Adrenal gland (tissue), 12 donors: ENCODE measurements around the gene RTTN. TPM values are rescaled to one million over a fixed set of nuclear protein-coding genes. Genes with fewer than 3 reads are reported as not detected.

Experiments
- DNase-seq, 7 donors: peaks; one replicate each; pipeline ENCODE4 v3.0.0-alpha.2; 2019 to 2020
- H3K27ac ChIP-seq, 5 donors: fragments of 200-600 bp; sonication (generic) in 4 of 5; 1 replicate in 3 of 5; 2 replicates in 2 of 5; pipeline versions ENCODE4 v1.5.1 to v1.8.0; 2016 to 2020; ENCODE audit warnings: mild to moderate bottlenecking in 1 of 5
- H3K27me3 ChIP-seq: fragments of 200-600 bp; 2 replicates; pipeline ENCODE4 v1.8.0; 2021
- H3K36me3 ChIP-seq, 2 donors: fragments of 200-600 bp; replicated peaks in 1 of 2; 1 replicate in 1 of 2; 2 replicates in 1 of 2; pipeline versions ENCODE4 v1.5.1 to v1.8.0; 2018 to 2022
- H3K4me1 ChIP-seq, 2 donors: fragments of 200-600 bp; replicated peaks in 1 of 2; 1 replicate in 1 of 2; 2 replicates in 1 of 2; pipeline versions ENCODE4 v1.5.1 to v1.8.0; 2018 to 2021
- H3K4me3 ChIP-seq, 4 donors: fragments of 200-600 bp; sonication (generic) in 3 of 4; one replicate each; pipeline ENCODE4 v1.5.1; 2016 to 2018
- H3K9me3 ChIP-seq, 3 donors: fragments of 200-600 bp; sonication (generic) in 1 of 3; replicated peaks in 1 of 3; 1 replicate in 2 of 3; 2 replicates in 1 of 3; pipeline versions ENCODE4 v1.5.1 to v1.8.0; 2016 to 2021
- POLR2A ChIP-seq, 2 donors: fragments of 450-650 bp; IDR thresholded peaks; one replicate each; pipeline ENCODE4 v1.6.1; 2017; ENCODE audit warnings: antibody characterized with exemption in 2 of 2, mild to moderate bottlenecking in 2 of 2, moderate library complexity in 1 of 2
- WGBS, 4 donors: extraction: QIAGEN DNeasy Blood & Tissue Kit in 2 of 4; methylation state at CpG; one replicate each; pipeline versions ENCODE4 v1.1.5 to v1.1.7; 2013 to 2017; 5-methylcytosine and 5-hydroxymethylcytosine counted together
- intact Hi-C, 2 donors: fragments of 100-400 bp; cut with DNase I; formaldehyde crosslinking; loops; one replicate each; pipeline versions ENCODE4 v1.14.1 to v1.15.0; 2022 to 2023
- polyA plus RNA-seq, 3 donors: library from polyadenylated mRNA; stranded (reverse); fragments of 200-250 nt in 2 of 3; fragments of 350-450 nt in 1 of 3; fragmentation: Illumina TruSeq in 1 of 3; extraction: RNeasy Lipid Tissue Mini Kit (QIAGEN cat#74804) in 1 of 3; gene quantifications; one replicate each; pipeline ENCODE4 v1.2.3, GENCODE V29; 2013 to 2014
- total RNA-seq, 9 donors: library from RNA; depleted of rRNA in 4 of 9; stranded (reverse); fragments of >200 nt in 4 of 9; fragments of 120-200 nt in 1 of 9; fragmentation: NEBNext Ultra II Directional in 1 of 9; extraction: Animal tissue kit (Norgen Biotek cat#: 25700) in 1 of 9; gene quantifications; one replicate each; pipeline versions ENCODE4 v1.1.0 to v1.2.4, GENCODE V29; 2013 to 2023
- TF ChIP-seq, protein P1 (sequence below), 6 experiments: fragments of 450-650 bp in 4 of 6; fragments of 200-600 bp in 2 of 6; sonication (generic) in 1 of 6; IDR thresholded peaks; 1 replicate in 5 of 6; 2 replicates in 1 of 6; pipeline versions ENCODE4 v1.5.1 to v1.8.0; 2016 to 2021; ENCODE audit warnings: antibody characterized with exemption in 6 of 6, mild to moderate bottlenecking in 2 of 6, moderate library complexity in 1 of 6
- donor health status: healthy with polysubstance abuse.
- donor health status: Bipolar disorder and iron deficiency.
- donor health status: DM: yes; HTN: yes; CAD: no.
- donor health status: DM: no; HTN: no; CAD: no.
- donor health status: DM: no; HTN: no; CAD: no.
- donor health status: DM: yes; HTN: yes; CAD: no.

Gene RTTN
- total and polyA plus RNA-seq, 12 donors: 4.0 to 22.5 (median 7.5) TPM

DNA sequence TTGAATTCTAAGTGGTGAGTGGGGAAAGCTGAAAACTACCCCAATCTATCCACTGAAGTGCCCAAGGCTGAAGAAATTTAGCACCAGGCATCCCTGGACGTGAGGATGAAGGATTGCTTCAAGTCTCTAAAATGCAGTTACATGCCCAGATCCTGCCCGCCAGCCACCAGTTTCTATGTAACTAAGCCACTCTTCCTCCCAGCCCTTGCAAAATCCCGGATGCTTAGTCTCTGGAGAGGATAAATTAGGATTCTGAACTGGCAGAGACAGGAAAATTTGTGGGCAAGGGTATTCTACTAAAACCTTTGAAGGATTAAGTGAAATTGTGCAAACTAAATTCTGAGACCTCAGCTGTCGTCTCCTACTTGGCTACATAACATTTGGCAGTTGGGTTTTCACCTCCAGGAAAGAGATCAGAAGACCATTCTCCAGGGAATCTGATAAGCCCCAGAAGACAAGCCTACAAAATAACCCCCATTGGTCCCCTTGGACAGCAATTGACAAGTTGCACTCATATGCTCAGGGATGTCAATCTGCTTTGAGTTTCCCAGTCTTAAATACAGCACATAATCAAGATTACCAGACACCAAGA, 163.9 kb downstream of the RTTN start:
- 85 to 97% (median 94%) methylated on average over 4 of the region's 4 CpGs for WGBS, 4 donors
- H3K9me3 ChIP-seq: no peaks in the 10 kb centered on the region
- intact Hi-C loops: no loop called here
- no peak overlapping the region for H3K4me3 ChIP-seq
- no peak for DNase-seq
- no peaks in the 10 kb centered on the region for H3K36me3 ChIP-seq
- no peaks in the 10 kb centered on the region for H3K4me1 ChIP-seq
- no peak overlapping the region for H3K27ac ChIP-seq
- TF ChIP-seq, protein P1, sequence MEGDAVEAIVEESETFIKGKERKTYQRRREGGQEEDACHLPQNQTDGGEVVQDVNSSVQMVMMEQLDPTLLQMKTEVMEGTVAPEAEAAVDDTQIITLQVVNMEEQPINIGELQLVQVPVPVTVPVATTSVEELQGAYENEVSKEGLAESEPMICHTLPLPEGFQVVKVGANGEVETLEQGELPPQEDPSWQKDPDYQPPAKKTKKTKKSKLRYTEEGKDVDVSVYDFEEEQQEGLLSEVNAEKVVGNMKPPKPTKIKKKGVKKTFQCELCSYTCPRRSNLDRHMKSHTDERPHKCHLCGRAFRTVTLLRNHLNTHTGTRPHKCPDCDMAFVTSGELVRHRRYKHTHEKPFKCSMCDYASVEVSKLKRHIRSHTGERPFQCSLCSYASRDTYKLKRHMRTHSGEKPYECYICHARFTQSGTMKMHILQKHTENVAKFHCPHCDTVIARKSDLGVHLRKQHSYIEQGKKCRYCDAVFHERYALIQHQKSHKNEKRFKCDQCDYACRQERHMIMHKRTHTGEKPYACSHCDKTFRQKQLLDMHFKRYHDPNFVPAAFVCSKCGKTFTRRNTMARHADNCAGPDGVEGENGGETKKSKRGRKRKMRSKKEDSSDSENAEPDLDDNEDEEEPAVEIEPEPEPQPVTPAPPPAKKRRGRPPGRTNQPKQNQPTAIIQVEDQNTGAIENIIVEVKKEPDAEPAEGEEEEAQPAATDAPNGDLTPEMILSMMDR (IDR thresholded peaks at IDR 0.05): no peak
- TF ChIP-seq POLR2A (IDR thresholded peaks at IDR 0.05): no peak
- no peaks in the 10 kb centered on the region for H3K27me3 ChIP-seq

DNA sequence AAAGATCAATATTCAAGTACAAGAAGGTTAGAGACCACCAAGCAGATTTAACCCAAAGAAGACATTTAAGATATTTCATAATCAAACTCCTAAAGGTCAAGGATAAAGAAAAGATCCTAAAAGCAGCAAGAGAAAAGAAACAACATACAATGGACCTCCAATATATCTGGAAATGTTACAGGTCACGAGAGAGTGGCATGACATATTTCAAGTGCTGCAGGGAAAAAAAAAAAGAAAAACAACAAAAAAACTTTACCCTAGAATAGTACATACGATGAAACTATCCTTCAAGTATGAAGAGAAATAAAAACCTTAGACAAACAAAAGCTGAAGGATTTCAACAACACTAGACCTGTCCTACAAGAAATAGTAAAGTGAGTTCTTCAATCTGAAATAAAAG, 166.3 kb downstream of the RTTN start:
- intact Hi-C loops: no loop called here
- no peaks in the 10 kb centered on the region for H3K4me1 ChIP-seq
- no peak for DNase-seq
- no peak overlapping the region for H3K27ac ChIP-seq
- H3K4me3 ChIP-seq: no peak overlapping the region
- TF ChIP-seq, protein P1 (IDR thresholded peaks at IDR 0.05): no peak
- no peak for TF ChIP-seq POLR2A (IDR thresholded peaks at IDR 0.05)
- WGBS, 4 donors: 77 to 89% (median 88%) methylated on average over 2 of the region's 2 CpGs
- no peaks in the 10 kb centered on the region for H3K36me3 ChIP-seq
- H3K27me3 ChIP-seq: no peaks in the 10 kb centered on the region
- no peaks in the 10 kb centered on the region for H3K9me3 ChIP-seq

DNA sequence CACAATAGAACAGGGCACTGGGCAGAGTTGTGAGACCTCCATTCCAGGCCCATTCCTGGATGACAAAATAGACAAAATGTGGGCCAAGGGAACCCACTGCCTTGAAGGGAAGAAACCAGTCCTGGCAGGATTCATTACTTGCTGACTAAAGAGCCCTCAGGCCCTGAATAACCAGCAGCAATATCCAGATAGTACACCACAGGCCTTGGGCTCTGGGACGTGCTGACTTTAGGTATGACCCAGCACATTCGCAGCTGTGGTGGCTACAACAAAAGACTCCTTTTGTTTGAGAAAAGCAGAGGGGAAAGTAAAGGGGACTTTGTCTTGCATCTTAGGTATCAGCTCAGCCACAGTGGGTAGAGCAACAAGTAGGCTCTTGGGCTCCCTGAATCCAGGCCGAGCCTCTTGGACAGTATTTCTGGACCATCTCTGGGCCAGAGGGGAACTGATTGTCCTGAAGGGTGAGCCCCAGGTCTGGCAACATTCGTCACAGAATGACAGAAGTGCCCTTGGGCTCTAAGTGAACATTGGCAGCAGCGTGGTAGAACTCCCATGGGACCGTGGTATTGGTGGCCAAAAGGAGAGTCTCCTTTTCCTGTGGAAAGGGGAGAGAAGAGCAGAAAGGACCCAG, 167.9 kb downstream of the RTTN start:
- no peak for DNase-seq
- Histone ChIP-seq H3K27ac (no peak overlapping the region), H3K9me3 (no peaks in the 10 kb centered on the region), H3K27me3 (no peaks in the 10 kb centered on the region), H3K36me3 (no peaks in the 10 kb centered on the region), H3K4me3 (no peak overlapping the region), H3K4me1 (no peaks in the 10 kb centered on the region)
- TF ChIP-seq, protein P1 (IDR thresholded peaks at IDR 0.05): no peak
- TF ChIP-seq POLR2A (IDR thresholded peaks at IDR 0.05): no peak
- 87 to 94% (median 90%) methylated on average over 4 to 6 of the region's 6 CpGs for WGBS, 4 donors
- intact Hi-C loops: no loop called here

DNA sequence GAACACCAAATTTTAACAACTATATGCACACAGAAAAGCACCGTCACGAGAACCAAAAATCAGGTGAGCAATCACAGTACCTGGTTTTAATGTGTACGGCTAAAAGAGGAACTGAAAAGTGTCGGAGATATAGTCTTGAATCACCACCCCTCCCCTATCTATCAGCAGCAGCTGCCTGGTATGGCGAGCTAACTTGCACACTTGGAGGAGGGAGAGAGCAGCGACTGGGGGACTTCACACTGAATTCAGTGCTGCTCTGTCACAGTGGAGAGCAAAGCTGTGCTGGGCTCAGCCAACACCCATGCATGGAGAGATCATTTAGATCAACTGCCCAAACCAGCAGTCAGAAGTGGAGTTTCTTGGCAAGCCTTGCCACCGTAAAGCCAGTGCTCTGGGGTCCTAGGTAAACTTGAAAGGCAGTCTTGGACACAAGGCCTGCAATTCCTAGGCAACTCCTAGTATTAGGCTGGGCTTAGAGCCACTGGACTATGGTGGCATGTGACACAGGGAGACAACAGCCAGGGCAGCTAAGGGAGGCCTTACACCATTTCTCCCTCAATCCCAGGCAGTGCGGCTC, 168.6 kb downstream of the RTTN start:
- TF ChIP-seq, protein P1 (IDR thresholded peaks at IDR 0.05): no peak
- TF ChIP-seq POLR2A (IDR thresholded peaks at IDR 0.05): no peak
- Histone ChIP-seq H3K9me3 (no peaks in the 10 kb centered on the region), H3K27me3 (no peaks in the 10 kb centered on the region), H3K27ac (no peak overlapping the region), H3K4me1 (no peaks in the 10 kb centered on the region), H3K36me3 (no peaks in the 10 kb centered on the region), H3K4me3 (no peak overlapping the region)
- intact Hi-C loops: no loop called here
- WGBS, 4 donors: 89 to 98% (median 96%) methylated on average over 6 to 8 of the region's 8 CpGs
- DNase-seq: no peak
